ENCODE measurements around the gene TADA2A. TPM values are rescaled to one million over a fixed set of nuclear protein-coding genes. Genes with fewer than 3 reads are reported as not detected.

TADA2A gene
- total RNA-seq, 1 experiment from 2014 or later: 11.4 TPM

GRCh38 chr17:37517881-37518280 is 111.2 kb downstream of the TADA2A start:
- TF ChIP-seq TCF7L2 (IDR thresholded peaks at IDR 0.05; ENCODE audit: low read depth, low read length) (no peak), POLR2AphosphoS5 (IDR thresholded peaks at IDR 0.05; ENCODE audit: low read depth, low read length) (no peak), REST (IDR thresholded peaks at IDR 0.05; ENCODE audit: insufficient read depth in 1 of 2, low read depth in 2 of 2, low read length in 1 of 2) (no peak), SIN3A (IDR thresholded peaks at IDR 0.05; ENCODE audit: borderline replicate concordance, insufficient read depth, low read depth, low read length) (no peak), CTCF (IDR thresholded peaks at IDR 0.05) (no peak)
- intact Hi-C loops (cut with micrococcal nuclease; ENCODE audit: unreplicated experiment): no loop called here

DNA sequence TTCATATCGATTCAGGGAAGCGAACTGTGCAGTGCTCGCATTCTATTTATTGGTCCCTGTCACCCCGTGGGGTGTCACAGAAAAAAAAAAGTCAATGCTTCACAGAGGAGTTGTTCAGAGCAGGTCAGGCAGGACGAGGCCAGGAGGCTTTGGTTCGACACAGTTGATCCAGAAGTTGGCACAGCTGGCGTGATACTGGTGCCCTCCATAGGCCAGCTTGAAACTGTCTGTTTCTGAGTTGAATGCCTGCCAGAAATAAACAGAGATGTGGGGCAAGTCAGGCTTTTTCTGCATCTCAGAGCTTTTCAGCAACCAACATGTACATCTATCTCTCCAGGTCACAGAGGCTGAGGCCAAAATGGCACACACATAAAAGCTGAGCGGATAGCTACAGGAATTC is 112.1 kb downstream of the TADA2A start:
- H3K36me3 ChIP-seq (ENCODE audit: control insufficient read depth, insufficient read depth, low read length): no peaks in the 10 kb centered on the region
- intact Hi-C loops (cut with micrococcal nuclease; ENCODE audit: unreplicated experiment): no loop called here
- no peaks in the 10 kb centered on the region for H3K27me3 ChIP-seq (ENCODE audit: control insufficient read depth, insufficient read depth, low read length)
- no peak for TF ChIP-seq SIN3A (IDR thresholded peaks at IDR 0.05; ENCODE audit: borderline replicate concordance, insufficient read depth, low read depth, low read length)
- no peak for TF ChIP-seq POLR2AphosphoS5 (IDR thresholded peaks at IDR 0.05; ENCODE audit: low read depth, low read length)
- no peak for TF ChIP-seq TCF7L2 (IDR thresholded peaks at IDR 0.05; ENCODE audit: low read depth, low read length)
- no peak for TF ChIP-seq CTCF (IDR thresholded peaks at IDR 0.05)
- TF ChIP-seq REST (IDR thresholded peaks at IDR 0.05; ENCODE audit: insufficient read depth in 1 of 2, low read depth in 2 of 2, low read length in 1 of 2): no peak
- CTCF ChIA-PET: no interaction called here
- no peaks in the 10 kb centered on the region for H3K4me1 ChIP-seq (ENCODE audit: control insufficient read depth, insufficient read depth, low read length)
- DNase-seq (ENCODE audit: low read depth, low spot score) (no peak), ATAC-seq (no peak)
- H3K9me3 ChIP-seq (ENCODE audit: control insufficient read depth, insufficient read depth, low read depth, low read length): no peaks in the 10 kb centered on the region
- no peak overlapping the region for H3K4me3 ChIP-seq (ENCODE audit: low read depth in 2 of 2, low read length in 2 of 2)
- no peak overlapping the region for H3K27ac ChIP-seq (ENCODE audit: low read length)
- no TSS peak for BruUV-seq (replicated peaks)
- in situ Hi-C loops (cut with HindIII; ENCODE audit: low pct_unique_long_range_greater_than_20kb, low sequenced_read_pairs): no loop called here
- POLR2A ChIA-PET: no interaction called here

More at GRCh38 chr17:37517881-37518280, 111.2 kb downstream of the TADA2A start:
- Histone ChIP-seq H3K27ac (ENCODE audit: low read length) (no peak overlapping the region), H3K4me3 (ENCODE audit: low read depth in 2 of 2, low read length in 2 of 2) (no peak overlapping the region), H3K36me3 (ENCODE audit: control insufficient read depth, insufficient read depth, low read length) (no peaks in the 10 kb centered on the region; the same call in 1 of the 2 replicates), H3K9me3 (ENCODE audit: control insufficient read depth, insufficient read depth, low read depth, low read length) (no peaks in the 10 kb centered on the region), H3K4me1 (ENCODE audit: control insufficient read depth, insufficient read depth, low read length) (no peaks in the 10 kb centered on the region), H3K27me3 (ENCODE audit: control insufficient read depth, insufficient read depth, low read length) (no peaks in the 10 kb centered on the region)
- ChIA-PET POLR2A (interaction anchor here (0.5 to 0.6 kb wide), 2 partner anchors 92 to 332 kb away, joined by 9 to 15 read pairs; no protein-coding TSS in a partner anchor), CTCF (no interaction called here)
- in situ Hi-C loops (cut with HindIII; ENCODE audit: low pct_unique_long_range_greater_than_20kb, low sequenced_read_pairs): no loop called here
- no peak for DNase-seq (ENCODE audit: low read depth, low spot score)
- ATAC-seq: no peak
- BruUV-seq (replicated peaks): no TSS peak
